Measurements from ENCODE around the gene DHRS7B.

- TF ChIP-seq, protein P1, sequence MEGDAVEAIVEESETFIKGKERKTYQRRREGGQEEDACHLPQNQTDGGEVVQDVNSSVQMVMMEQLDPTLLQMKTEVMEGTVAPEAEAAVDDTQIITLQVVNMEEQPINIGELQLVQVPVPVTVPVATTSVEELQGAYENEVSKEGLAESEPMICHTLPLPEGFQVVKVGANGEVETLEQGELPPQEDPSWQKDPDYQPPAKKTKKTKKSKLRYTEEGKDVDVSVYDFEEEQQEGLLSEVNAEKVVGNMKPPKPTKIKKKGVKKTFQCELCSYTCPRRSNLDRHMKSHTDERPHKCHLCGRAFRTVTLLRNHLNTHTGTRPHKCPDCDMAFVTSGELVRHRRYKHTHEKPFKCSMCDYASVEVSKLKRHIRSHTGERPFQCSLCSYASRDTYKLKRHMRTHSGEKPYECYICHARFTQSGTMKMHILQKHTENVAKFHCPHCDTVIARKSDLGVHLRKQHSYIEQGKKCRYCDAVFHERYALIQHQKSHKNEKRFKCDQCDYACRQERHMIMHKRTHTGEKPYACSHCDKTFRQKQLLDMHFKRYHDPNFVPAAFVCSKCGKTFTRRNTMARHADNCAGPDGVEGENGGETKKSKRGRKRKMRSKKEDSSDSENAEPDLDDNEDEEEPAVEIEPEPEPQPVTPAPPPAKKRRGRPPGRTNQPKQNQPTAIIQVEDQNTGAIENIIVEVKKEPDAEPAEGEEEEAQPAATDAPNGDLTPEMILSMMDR (IDR thresholded peaks at IDR 0.05): no peak
- TF ChIP-seq EP300 (IDR thresholded peaks at IDR 0.05): no peak
Measured at GRCh38 chr17:21098934-21099689, 27.7 kb upstream of the DHRS7B start.
